ENCODE results near the gene GLRA1.

The GLRA1 gene

DNA sequence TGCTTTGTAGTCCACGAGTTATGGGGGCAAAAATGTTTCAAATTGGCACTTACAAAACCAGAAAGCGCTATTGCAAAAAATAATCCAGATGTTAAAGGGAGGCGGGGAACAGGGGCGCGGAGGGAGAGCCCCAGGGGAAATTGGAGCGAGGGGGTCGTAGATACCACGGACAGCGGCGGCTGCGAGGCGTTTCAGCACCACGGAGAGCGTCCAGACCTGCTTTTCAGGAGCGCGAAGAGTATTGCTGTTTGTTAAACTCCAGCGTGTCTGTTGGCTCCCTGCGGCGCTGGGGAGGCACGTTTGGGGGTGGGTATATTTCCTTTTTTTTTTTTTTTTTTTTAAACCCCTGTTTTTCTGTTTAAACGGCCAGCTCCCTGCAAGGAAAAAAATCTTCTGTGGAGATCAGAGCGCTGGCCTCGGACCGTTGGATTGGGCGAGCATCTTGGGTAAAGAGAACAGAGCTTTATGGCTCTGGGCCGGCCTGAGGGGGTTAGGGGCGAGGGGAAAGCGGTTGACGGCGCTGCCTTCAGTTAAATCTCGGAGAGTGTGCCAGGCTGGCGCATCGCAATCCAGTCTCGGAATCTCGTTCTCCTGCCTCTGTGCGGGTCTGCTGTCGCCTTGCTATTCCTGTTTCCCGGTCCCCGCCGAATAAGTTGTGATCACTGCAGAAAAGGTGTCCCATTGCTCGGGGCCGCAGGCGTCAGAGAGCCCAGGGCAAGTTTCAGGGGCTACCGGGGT, at the start of gene GLRA1:
TSS of gene GLRA1 (minus strand) at position 288 of the 738 bp plus-strand sequence. CDS start 302 bp downstream, outside the sequence.
- Histone ChIP-seq H3K27me3 (ENCODE audit: control insufficient read depth, insufficient read depth, low read length) (peaks cover 55% of the 10 kb centered on the region), H3K36me3 (ENCODE audit: control insufficient read depth, insufficient read depth, low read length) (no peaks in the 10 kb centered on the region), H3K9me3 (ENCODE audit: control insufficient read depth, insufficient read depth, low read length) (no peaks in the 10 kb centered on the region), H3K4me1 (ENCODE audit: control insufficient read depth, insufficient read depth, low read length) (no peaks in the 10 kb centered on the region), H3K9ac (ENCODE audit: low read depth, low read length) (no peak within 1 kb of the TSS), H3K4me3 (ENCODE audit: low read depth, low read length) (peak within 1 kb of the TSS; percentile 30)

- no peaks in the 10 kb centered on the region for H3K27me3 ChIP-seq (ENCODE audit: control insufficient read depth, insufficient read depth, low read length)
- no peak overlapping the region for H3K9ac ChIP-seq (ENCODE audit: low read depth, low read length)
These were observed 46.2 kb upstream of the GLRA1 start for GRCh38 chr5:151970885-151971284.

DNA sequence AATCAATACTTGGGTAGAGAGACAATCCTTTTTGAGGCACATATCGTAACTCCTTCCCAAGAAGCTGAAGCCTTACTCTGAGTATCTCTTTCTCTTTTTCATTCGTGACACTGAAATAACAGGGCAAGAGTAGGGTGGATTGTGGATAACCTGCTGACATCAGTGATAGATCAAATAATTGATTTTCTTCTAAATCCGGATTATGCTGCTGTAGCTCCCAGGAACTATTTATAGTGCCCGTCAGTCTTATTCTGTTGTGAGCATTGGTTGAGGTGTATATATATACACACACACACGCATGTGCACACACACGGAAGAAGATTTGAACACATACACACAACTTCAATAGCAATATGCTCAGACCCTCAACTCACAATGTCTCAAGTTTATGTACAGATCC, 43.2 kb upstream of the GLRA1 start:
- Histone ChIP-seq H3K36me3 (ENCODE audit: control insufficient read depth, insufficient read depth, low read length) (no peaks in the 10 kb centered on the region), H3K9ac (ENCODE audit: low read depth, low read length) (no peak overlapping the region), H3K4me1 (ENCODE audit: control insufficient read depth, insufficient read depth, low read length) (no peaks in the 10 kb centered on the region), H3K4me3 (ENCODE audit: low read depth, low read length) (no peak overlapping the region), H3K27me3 (ENCODE audit: control insufficient read depth, insufficient read depth, low read length) (no peaks in the 10 kb centered on the region), H3K9me3 (ENCODE audit: control insufficient read depth, insufficient read depth, low read length) (no peaks in the 10 kb centered on the region)

More at GRCh38 chr5:151970885-151971284, 46.2 kb upstream of the GLRA1 start:
- Histone ChIP-seq H3K4me3 (ENCODE audit: low read depth, low read length) (no peak overlapping the region), H3K4me1 (ENCODE audit: control insufficient read depth, insufficient read depth, low read length) (no peaks in the 10 kb centered on the region), H3K36me3 (ENCODE audit: control insufficient read depth, insufficient read depth, low read length) (no peaks in the 10 kb centered on the region), H3K9me3 (ENCODE audit: control insufficient read depth, insufficient read depth, low read length) (no peaks in the 10 kb centered on the region)

GRCh38 chr5:151966046-151966445, 41.4 kb upstream of the GLRA1 start:
- Histone ChIP-seq H3K4me1 (ENCODE audit: control insufficient read depth, insufficient read depth, low read length) (no peaks in the 10 kb centered on the region), H3K36me3 (ENCODE audit: control insufficient read depth, insufficient read depth, low read length) (no peaks in the 10 kb centered on the region), H3K27me3 (ENCODE audit: control insufficient read depth, insufficient read depth, low read length) (no peaks in the 10 kb centered on the region), H3K4me3 (ENCODE audit: low read depth, low read length) (no peak overlapping the region), H3K9me3 (ENCODE audit: control insufficient read depth, insufficient read depth, low read length) (no peaks in the 10 kb centered on the region), H3K9ac (ENCODE audit: low read depth, low read length) (no peak overlapping the region)

GRCh38 chr5:151964471-151964870, 39.8 kb upstream of the GLRA1 start:
- Histone ChIP-seq H3K4me3 (ENCODE audit: low read depth, low read length) (no peak overlapping the region), H3K9ac (ENCODE audit: low read depth, low read length) (no peak overlapping the region), H3K27me3 (ENCODE audit: control insufficient read depth, insufficient read depth, low read length) (no peaks in the 10 kb centered on the region), H3K9me3 (ENCODE audit: control insufficient read depth, insufficient read depth, low read length) (no peaks in the 10 kb centered on the region), H3K4me1 (ENCODE audit: control insufficient read depth, insufficient read depth, low read length) (no peaks in the 10 kb centered on the region), H3K36me3 (ENCODE audit: control insufficient read depth, insufficient read depth, low read length) (no peaks in the 10 kb centered on the region)

DNA sequence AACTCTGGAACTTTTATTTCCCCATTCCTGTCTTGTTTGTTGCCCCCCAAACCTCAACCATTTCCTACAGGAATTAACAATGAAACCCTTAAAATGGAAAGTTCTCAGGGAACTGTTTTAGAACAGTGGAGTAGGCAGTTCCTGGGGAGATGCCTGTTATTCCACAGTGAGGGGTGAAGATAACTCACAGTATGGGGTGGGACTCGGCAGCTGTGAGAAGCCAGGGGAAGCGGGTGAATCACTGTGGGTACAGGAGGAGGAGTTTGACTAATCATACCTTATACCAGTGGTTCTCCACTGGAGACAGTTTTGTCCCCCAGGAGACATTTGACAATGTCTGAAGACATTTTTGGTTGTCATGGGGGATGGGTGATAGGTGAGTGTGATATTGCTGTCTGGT, 36.9 kb upstream of the GLRA1 start:
- Histone ChIP-seq H3K27me3 (ENCODE audit: control insufficient read depth, insufficient read depth, low read length) (no peaks in the 10 kb centered on the region), H3K9me3 (ENCODE audit: control insufficient read depth, insufficient read depth, low read length) (no peaks in the 10 kb centered on the region), H3K9ac (ENCODE audit: low read depth, low read length) (no peak overlapping the region), H3K4me3 (ENCODE audit: low read depth, low read length) (no peak overlapping the region), H3K4me1 (ENCODE audit: control insufficient read depth, insufficient read depth, low read length) (no peaks in the 10 kb centered on the region), H3K36me3 (ENCODE audit: control insufficient read depth, insufficient read depth, low read length) (no peaks in the 10 kb centered on the region)

GRCh38 chr5:151958111-151958510, 33.5 kb upstream of the GLRA1 start:
- Histone ChIP-seq H3K36me3 (ENCODE audit: control insufficient read depth, insufficient read depth, low read length) (no peaks in the 10 kb centered on the region), H3K4me3 (ENCODE audit: low read depth, low read length) (no peak overlapping the region), H3K9ac (ENCODE audit: low read depth, low read length) (no peak overlapping the region), H3K9me3 (ENCODE audit: control insufficient read depth, insufficient read depth, low read length) (no peaks in the 10 kb centered on the region), H3K27me3 (ENCODE audit: control insufficient read depth, insufficient read depth, low read length) (no peaks in the 10 kb centered on the region), H3K4me1 (ENCODE audit: control insufficient read depth, insufficient read depth, low read length) (no peaks in the 10 kb centered on the region)

GRCh38 chr5:151956725-151957124, 32.1 kb upstream of the GLRA1 start:
- Histone ChIP-seq H3K9me3 (ENCODE audit: control insufficient read depth, insufficient read depth, low read length) (no peaks in the 10 kb centered on the region), H3K9ac (ENCODE audit: low read depth, low read length) (no peak overlapping the region), H3K36me3 (ENCODE audit: control insufficient read depth, insufficient read depth, low read length) (no peaks in the 10 kb centered on the region), H3K4me3 (ENCODE audit: low read depth, low read length) (no peak overlapping the region), H3K4me1 (ENCODE audit: control insufficient read depth, insufficient read depth, low read length) (no peaks in the 10 kb centered on the region), H3K27me3 (ENCODE audit: control insufficient read depth, insufficient read depth, low read length) (no peaks in the 10 kb centered on the region)

GRCh38 chr5:151954255-151954654, 29.6 kb upstream of the GLRA1 start:
- H3K9me3 ChIP-seq (ENCODE audit: control insufficient read depth, insufficient read depth, low read length): no peaks in the 10 kb centered on the region
- H3K4me1 ChIP-seq (ENCODE audit: control insufficient read depth, insufficient read depth, low read length): no peaks in the 10 kb centered on the region
- no peak overlapping the region for H3K9ac ChIP-seq (ENCODE audit: low read depth, low read length)

DNA sequence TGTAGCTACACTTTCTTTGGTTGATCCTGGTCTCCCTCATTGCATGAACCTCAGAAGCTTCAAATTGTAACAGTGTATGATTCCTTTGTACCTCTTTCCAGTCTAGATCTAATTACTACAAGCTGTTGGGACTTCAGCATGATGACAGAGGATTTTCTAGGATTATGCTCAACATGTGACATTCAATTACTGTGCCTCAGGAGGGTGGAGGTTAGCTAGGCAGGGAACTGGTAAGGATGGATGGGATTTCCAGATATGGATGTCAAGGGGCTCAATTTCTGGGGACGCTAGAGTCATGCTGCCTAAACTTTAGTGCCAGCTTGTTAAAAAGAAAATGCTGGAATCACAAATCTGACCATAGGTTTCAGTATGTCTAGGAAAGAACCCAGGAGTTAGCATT, 29.2 kb upstream of the GLRA1 start:
- Histone ChIP-seq H3K9me3 (ENCODE audit: control insufficient read depth, insufficient read depth, low read length) (no peaks in the 10 kb centered on the region), H3K36me3 (ENCODE audit: control insufficient read depth, insufficient read depth, low read length) (no peaks in the 10 kb centered on the region), H3K4me1 (ENCODE audit: control insufficient read depth, insufficient read depth, low read length) (no peaks in the 10 kb centered on the region), H3K9ac (ENCODE audit: low read depth, low read length) (no peak overlapping the region), H3K4me3 (ENCODE audit: low read depth, low read length) (no peak overlapping the region), H3K27me3 (ENCODE audit: control insufficient read depth, insufficient read depth, low read length) (peaks cover 3% of the 10 kb centered on the region)

More at GRCh38 chr5:151954255-151954654, 29.6 kb upstream of the GLRA1 start:
- H3K27me3 ChIP-seq (ENCODE audit: control insufficient read depth, insufficient read depth, low read length): no peaks in the 10 kb centered on the region
- no peaks in the 10 kb centered on the region for H3K36me3 ChIP-seq (ENCODE audit: control insufficient read depth, insufficient read depth, low read length)
- no peak overlapping the region for H3K4me3 ChIP-seq (ENCODE audit: low read depth, low read length)

GRCh38 chr5:151952238-151952637, 27.6 kb upstream of the GLRA1 start:
- Histone ChIP-seq H3K9ac (ENCODE audit: low read depth, low read length) (no peak overlapping the region), H3K36me3 (ENCODE audit: control insufficient read depth, insufficient read depth, low read length) (no peaks in the 10 kb centered on the region), H3K4me1 (ENCODE audit: control insufficient read depth, insufficient read depth, low read length) (no peaks in the 10 kb centered on the region), H3K9me3 (ENCODE audit: control insufficient read depth, insufficient read depth, low read length) (no peaks in the 10 kb centered on the region), H3K4me3 (ENCODE audit: low read depth, low read length) (no peak overlapping the region), H3K27me3 (ENCODE audit: control insufficient read depth, insufficient read depth, low read length) (peaks cover 3% of the 10 kb centered on the region)

GRCh38 chr5:151950706-151951105, 26.1 kb upstream of the GLRA1 start:
- H3K9me3 ChIP-seq (ENCODE audit: control insufficient read depth, insufficient read depth, low read length): no peaks in the 10 kb centered on the region
- no peaks in the 10 kb centered on the region for H3K4me1 ChIP-seq (ENCODE audit: control insufficient read depth, insufficient read depth, low read length)
- H3K27me3 ChIP-seq (ENCODE audit: control insufficient read depth, insufficient read depth, low read length): peaks cover 3% of the 10 kb centered on the region
- no peak overlapping the region for H3K9ac ChIP-seq (ENCODE audit: low read depth, low read length)
- no peak overlapping the region for H3K4me3 ChIP-seq (ENCODE audit: low read depth, low read length)
- H3K36me3 ChIP-seq (ENCODE audit: control insufficient read depth, insufficient read depth, low read length): no peaks in the 10 kb centered on the region
